ENCODE data around the gene ERCC3.

DNA sequence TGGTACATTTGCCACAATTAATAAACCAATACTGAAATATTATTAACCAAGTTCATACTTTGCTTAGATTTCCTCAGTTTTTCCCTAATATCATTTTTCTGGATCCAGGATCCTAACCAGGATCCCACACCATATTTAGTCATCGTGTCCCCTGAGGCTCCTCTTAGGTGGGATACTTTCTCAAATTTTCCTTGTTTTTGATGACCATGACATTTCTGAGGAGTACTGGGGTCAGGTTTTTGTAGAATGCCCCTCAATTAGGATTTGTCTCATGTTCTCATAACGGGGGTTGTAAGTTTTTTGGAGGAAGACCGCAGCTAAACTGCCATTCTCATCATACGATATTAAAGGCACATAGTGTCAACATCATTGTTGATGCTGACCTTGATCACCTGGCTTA lies 15.5 kb upstream of the ERCC3 start:
- TF ChIP-seq, protein P1, sequence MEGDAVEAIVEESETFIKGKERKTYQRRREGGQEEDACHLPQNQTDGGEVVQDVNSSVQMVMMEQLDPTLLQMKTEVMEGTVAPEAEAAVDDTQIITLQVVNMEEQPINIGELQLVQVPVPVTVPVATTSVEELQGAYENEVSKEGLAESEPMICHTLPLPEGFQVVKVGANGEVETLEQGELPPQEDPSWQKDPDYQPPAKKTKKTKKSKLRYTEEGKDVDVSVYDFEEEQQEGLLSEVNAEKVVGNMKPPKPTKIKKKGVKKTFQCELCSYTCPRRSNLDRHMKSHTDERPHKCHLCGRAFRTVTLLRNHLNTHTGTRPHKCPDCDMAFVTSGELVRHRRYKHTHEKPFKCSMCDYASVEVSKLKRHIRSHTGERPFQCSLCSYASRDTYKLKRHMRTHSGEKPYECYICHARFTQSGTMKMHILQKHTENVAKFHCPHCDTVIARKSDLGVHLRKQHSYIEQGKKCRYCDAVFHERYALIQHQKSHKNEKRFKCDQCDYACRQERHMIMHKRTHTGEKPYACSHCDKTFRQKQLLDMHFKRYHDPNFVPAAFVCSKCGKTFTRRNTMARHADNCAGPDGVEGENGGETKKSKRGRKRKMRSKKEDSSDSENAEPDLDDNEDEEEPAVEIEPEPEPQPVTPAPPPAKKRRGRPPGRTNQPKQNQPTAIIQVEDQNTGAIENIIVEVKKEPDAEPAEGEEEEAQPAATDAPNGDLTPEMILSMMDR (IDR thresholded peaks at IDR 0.05), result no peak
- no peak for TF ChIP-seq ZFX (IDR thresholded peaks at IDR 0.05; ENCODE audit: borderline replicate concordance)

Measured in 22Rv1 (cell line).